NB4 (cell line): ENCODE measurements around the gene SIAH2.

Source experiments
- DNase-seq: peaks from one replicate; pipeline ENCODE4 v3.0.0; 2010; ENCODE audit warnings: low read depth
- H3K4me3 ChIP-seq: one replicate; pipeline ENCODE4 v1.5.1; 2011; ENCODE audit warnings: mild to moderate bottlenecking, low read depth, low read length, moderate library complexity
- MYC ChIP-seq: IDR thresholded peaks from 2 replicates; pipeline ENCODE4 v1.6.1; 2011; ENCODE audit warnings: low read depth, low read length
- POLR2A ChIP-seq: IDR thresholded peaks from 2 replicates; pipeline ENCODE4 v1.6.1; 2011; ENCODE audit warnings: mild to moderate bottlenecking; ENCODE audit not compliant: insufficient read length; ENCODE audit errors: extremely low read depth
- TF ChIP-seq, protein P1 (sequence below): IDR thresholded peaks from one replicate; pipeline ENCODE4 v1.5.1; 2012; ENCODE audit warnings: low read depth, low read length
- TF ChIP-seq, protein P2 (sequence below): IDR thresholded peaks from 2 replicates; pipeline ENCODE4 v1.6.1; 2011; ENCODE audit warnings: low read depth, low read length

Gene SIAH2

DNA sequence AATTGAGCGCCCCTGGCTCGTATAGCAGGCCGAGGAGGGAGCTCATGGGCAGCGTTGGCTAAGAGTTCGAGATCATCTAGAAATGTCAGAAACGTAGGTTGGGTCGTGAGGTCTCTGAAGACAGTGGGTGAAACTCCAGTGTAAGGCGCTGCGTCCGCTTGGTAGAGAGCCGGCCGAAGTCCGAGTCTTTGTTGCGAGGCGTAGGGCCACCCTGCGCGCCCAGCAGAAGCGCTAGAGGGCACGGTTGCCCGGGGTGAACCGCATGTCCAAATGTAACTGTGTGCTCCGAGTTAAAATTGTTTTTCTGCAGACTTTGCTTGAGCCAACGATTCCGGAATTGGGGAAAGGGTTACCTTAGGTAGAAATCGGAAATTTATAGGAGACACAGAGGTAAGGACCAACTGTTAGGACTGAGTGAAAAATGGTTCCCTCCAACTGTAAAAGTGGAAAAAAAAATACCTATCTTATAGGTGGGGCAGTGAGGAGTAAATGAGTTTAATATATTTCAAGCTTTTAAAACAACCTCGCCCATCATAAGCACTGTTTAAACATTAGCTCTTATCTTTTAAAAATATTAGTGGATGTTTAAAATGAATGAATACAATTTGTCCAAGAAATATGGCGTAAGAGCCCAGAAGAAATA lies 993 bp upstream of the SIAH2 start:
- TF ChIP-seq, protein P1, sequence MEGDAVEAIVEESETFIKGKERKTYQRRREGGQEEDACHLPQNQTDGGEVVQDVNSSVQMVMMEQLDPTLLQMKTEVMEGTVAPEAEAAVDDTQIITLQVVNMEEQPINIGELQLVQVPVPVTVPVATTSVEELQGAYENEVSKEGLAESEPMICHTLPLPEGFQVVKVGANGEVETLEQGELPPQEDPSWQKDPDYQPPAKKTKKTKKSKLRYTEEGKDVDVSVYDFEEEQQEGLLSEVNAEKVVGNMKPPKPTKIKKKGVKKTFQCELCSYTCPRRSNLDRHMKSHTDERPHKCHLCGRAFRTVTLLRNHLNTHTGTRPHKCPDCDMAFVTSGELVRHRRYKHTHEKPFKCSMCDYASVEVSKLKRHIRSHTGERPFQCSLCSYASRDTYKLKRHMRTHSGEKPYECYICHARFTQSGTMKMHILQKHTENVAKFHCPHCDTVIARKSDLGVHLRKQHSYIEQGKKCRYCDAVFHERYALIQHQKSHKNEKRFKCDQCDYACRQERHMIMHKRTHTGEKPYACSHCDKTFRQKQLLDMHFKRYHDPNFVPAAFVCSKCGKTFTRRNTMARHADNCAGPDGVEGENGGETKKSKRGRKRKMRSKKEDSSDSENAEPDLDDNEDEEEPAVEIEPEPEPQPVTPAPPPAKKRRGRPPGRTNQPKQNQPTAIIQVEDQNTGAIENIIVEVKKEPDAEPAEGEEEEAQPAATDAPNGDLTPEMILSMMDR: peak; percentile 41
- TF ChIP-seq MYC: peak; percentile 80
- TF ChIP-seq, protein P2, sequence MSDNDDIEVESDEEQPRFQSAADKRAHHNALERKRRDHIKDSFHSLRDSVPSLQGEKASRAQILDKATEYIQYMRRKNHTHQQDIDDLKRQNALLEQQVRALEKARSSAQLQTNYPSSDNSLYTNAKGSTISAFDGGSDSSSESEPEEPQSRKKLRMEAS: peak; percentile 71
- no peak for TF ChIP-seq POLR2A
- peak overlapping the region; percentile 75 for H3K4me3 ChIP-seq
- DNase-seq: peak; percentile 80

DNA sequence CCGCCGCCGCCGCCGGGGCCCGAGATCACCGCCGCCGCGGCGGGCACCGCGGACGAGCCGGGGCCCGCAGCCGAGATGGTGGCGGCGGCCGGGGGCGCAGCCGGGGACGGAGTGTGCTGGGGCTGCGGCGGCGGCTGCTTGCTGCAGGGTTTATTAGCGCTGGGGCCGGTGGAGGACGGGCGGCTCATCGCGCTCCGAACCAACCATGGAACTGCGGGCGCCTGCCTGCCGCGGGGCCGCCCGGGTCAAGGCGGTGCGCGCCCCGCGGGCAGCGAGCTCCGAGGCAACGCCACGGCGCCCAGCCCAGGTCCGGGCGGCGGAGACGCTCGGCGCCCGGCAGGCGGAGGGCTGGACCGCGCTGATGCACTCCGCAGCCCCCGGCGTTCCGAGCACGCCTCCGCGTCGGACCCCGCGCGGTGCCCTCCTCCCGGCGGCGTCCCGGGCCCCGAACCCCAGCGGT lies 277 bp downstream of the SIAH2 start:
- DNase-seq: no peak
- TF ChIP-seq MYC (no peak), POLR2A (no peak)
- TF ChIP-seq, protein P2: no peak
- TF ChIP-seq, protein P1: no peak
- H3K4me3 ChIP-seq: peak overlapping the region; percentile 68

DNA sequence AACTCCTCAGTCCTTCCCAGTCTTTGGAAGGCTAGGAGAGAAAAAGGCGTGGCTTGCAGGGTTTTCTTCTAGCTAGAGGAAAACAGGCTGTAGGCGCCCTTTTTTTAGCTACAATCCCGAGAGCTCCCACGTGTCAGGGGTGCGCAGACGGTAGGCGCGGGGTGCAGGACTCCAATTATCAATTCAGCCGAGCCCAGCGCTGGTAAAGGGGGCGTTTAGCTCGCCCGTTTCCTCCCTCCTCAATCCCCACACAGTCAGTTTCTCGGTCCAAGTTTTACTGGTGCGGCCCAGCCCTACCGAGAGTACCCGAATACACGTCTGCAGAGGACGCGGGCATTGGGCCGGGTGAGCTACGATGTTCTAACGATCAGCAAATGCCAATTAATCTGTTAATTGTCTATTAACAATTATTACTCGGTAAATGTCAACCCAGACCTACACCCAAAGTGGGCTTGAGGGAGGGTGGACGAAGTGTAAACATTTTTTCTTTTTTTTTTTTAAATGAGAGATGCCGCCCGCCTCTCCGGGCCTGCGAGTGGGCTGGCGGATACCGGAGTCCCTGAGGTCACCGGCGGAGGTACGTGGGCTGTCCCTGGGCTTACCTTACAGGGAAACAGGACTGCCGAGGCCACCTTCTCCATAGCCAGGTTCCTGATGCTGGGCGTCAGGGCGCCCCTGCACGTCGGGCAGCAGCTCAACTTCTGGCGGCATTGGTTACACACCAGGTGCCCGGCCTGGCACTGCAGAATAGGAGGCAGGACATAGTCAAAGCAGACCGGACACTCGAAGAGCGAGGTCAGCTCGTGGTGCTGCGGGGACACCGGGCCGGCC lies 923 bp downstream of the SIAH2 start:
- peak; percentile 54 for DNase-seq
- peak; percentile 31; the same call in 1 of the 2 replicates for TF ChIP-seq MYC
- TF ChIP-seq, protein P2: no peak
- TF ChIP-seq POLR2A: no peak
- H3K4me3 ChIP-seq: peak overlapping the region; percentile 68

DNA sequence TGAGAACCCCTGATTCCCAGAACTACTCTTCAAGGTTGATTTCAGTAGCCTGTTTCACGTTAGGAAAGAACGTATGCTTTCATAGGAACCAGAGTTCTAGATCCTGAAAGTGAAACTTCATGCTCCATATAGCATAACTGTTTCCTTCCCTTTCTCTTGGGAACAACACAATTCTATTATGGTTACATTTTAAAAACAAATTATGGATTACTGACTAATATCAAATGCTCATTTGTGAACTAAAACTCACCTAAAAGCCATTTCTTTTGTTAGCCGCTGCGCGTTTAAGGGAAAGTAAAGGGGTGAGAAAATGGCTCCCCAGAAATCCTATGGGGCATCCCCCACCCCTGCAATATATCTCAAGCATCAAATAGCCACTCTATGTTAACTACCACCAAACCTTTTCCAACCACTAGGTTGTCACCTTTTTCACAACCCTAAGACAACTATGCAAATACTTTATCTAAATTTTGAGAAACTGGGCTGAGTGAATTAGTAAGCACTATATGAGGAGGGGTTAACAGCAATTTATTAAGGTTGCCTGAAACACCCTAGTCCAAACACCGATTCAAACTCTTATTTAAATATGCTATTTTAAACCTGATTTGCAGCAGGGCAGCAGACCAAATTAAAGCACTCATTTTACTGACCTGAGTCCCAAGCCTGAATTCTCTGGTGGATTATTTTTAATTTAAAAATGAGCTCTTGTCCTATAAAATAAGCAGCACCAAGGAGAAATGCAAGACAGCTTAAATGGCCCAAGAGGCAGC lies 2.4 kb downstream of the SIAH2 start:
- H3K4me3 ChIP-seq: peak overlapping the region; percentile 68
- DNase-seq: no peak
- TF ChIP-seq MYC: no peak
- TF ChIP-seq POLR2A: no peak
- TF ChIP-seq, protein P2: no peak
- TF ChIP-seq, protein P1: no peak

DNA sequence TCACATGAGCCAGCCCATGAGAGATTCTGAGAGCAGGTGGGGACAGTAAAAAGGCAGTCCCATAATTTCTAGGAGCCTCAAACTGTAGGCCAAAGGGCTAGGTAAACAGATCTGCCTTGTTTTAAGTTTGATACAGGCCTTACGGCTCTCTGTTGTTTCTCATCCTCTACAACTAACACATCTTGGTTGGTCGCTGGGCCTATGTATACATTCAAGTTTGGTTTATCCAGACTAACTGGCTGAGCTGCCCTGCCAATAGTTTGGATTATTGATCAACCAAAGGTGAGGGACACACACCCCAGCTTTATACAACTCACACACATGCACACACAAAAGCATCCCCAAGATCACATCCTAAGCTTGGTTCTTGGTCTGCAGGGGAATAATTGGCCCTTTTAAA lies 3.0 kb downstream of the SIAH2 start:
- TF ChIP-seq MYC (no peak), POLR2A (no peak)
- TF ChIP-seq, protein P1: no peak
- TF ChIP-seq, protein P2: no peak
- H3K4me3 ChIP-seq: peak overlapping the region; percentile 68
- no peak for DNase-seq
